Measurements from ENCODE around the gene TCEA3.

- TF ChIP-seq CTCF (IDR thresholded peaks at IDR 0.05) (no peak), POLR2A (IDR thresholded peaks at IDR 0.05) (no peak)
Measured at GRCh38 chr1:23451441-23451840, 26.9 kb upstream of the TCEA3 start.

All from testis (tissue), 2 donors.